GM18498 (cell line): ENCODE results near the gene GPATCH8.
"Not testable (repeated sequence)": the region's sequence is repeated elsewhere in the genome, so short reads cannot be mapped to it uniquely, and the experiment has no call there.

Experiments
- ATAC-seq: cut with Tn5 transposase; IDR thresholded peaks from one replicate; pipeline ENCODE4 v1.9.1; 2021; ENCODE audit warnings: mild to moderate bottlenecking, moderate library complexity; ENCODE audit not compliant: unreplicated experiment

Gene GPATCH8

DNA sequence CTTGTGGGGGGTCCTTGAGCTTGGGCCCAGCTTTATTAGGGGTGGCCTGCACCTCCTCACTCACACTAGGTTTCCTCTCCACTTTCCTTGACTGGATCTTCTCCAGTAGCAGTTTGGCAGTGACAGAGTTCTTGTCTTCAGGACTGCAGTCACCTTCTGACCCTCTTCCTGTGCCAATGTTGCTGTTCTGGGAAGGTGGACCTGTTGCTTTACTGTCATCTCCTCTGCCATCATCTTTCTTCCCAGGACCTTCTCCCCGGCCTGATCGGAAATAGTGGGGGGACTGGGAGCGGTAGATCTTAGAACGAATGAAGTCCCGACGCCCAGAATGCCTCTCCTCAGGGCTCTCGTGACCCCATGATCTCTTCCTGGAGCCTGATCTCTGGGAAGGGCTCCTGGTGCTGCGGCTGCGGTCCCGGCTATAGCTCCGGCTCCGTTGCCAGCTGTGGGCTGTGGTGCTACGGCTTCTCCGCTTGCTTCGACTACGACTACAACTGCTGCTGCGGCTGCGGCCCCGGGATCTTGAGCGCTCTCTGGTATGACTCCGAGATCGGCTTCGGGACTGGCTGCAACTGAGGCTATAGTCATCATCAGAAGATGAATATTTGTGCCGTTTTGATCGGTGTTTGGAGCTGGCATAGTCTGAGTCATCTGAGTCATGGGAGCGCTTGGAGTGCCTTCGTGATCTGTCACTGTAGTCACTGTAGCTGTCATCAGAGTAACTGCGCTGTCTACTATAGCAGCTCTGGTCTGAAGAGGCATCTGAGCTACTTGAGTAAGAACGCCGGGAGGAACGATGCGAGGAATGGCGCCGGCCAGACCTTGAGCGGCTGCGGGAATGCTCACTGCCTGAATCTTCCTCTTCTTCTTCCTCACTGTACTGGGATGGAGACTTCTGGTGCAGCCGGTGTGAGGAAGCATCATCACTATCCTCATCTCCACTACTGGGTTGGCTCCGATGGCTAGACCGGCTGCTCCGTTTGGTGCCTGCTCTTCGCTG lies 104.2 kb downstream of the GPATCH8 start:
- ATAC-seq = no peak

DNA sequence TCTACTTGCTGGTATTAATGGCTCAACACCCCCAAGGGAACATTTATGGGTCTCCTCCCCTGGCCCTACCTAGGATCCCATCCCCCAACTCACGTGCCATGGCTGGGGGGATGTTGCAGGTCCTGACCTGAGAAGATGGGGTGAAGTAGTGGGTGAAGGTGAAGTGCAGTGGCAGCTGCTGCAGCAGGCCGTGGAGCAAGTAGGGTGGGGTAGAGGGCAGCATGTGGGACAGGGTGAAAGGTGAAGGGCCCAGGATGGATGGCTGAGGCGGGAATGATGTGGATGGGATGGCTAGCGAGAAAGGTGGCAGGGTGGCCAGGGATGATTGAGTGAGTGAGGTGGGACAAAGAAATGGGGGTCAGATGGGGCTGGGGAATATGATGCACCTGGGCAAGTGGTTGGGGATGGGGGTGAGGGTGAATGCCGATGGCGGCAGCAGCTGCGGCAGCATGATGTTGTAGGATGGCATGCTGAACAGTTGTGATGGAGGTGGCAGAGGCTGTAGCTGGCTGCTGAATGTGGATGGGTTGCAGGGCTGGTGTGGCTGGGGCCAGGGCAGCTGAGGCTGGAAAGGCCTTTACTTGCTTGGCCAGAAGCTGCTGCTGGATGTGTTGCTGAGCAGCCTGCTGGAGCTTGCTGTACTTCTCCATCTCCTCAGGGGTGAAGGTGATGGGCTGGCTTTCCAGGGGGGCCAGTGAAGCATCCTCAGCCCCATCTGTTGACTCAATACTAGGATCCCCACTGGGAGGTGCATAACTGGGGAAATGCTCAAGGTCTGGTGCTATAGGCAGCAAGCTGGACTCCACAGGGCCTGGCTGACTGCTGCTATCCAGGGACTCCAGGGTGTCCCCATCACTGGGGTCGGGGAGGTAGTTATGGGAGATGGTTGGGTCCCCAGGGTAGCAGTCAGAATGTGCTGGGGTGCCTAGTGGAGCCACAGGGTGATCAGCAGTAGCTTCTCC lies 105.4 kb downstream of the GPATCH8 start:
- ATAC-seq = no peak

DNA sequence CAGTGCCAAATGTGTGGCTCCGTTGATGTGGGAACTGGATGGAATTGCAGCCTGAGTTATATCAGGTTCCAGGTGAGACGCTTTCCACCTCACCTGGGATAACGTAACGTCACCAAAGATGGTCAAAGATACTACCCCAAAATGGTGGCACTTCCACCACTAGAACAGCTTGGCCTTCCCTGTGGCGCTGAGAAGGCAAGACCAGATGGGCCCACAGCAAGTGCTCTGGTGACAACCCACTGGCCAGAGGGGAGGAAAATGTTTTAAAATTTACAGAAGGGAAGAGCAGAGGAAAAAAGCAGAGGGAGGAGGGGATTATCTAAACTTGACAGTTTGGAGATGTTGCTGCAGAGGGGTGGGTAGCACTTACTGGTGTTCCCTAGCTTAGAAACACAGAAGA lies 106.3 kb downstream of the GPATCH8 start:
- ATAC-seq = no peak

DNA sequence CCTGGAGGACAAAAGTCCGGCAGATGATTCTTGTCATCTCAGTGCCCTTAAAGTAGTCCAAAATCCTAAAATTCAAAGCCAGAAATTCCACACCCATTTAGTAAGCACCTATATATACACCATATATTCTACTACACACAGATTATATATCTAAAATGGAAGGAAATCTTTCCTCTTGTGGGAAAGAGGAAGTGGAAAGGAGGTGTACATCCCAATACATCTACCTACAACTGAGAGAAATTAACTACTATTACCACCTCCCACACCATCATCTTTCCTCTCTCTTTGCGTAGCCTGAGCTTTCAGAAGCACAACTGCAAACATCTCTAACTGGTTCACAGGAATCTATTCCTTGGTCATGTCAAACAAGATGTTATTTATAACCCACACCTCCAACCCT lies 108.4 kb downstream of the GPATCH8 start:
- no peak for ATAC-seq

DNA sequence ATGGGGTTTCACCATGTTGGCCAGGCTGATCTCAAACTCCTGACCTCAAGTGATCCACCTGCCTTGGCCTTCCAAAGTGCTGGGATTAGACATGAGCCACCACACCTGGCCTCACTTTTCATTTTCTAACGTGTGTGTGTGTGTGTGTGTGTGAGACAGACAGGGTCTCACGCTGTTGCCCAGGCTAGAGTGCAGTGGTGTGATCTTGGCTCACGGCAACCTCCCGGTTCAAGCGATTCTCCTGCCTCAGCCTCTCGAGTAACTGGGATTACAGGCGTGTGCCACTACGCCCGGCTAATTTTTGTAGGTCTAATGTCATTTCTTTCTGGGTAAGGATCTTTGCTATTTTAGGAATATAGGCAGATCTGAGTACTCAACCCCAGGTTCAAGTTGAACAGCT lies 109.1 kb downstream of the GPATCH8 start:
- ATAC-seq = not testable (repeated sequence)

DNA sequence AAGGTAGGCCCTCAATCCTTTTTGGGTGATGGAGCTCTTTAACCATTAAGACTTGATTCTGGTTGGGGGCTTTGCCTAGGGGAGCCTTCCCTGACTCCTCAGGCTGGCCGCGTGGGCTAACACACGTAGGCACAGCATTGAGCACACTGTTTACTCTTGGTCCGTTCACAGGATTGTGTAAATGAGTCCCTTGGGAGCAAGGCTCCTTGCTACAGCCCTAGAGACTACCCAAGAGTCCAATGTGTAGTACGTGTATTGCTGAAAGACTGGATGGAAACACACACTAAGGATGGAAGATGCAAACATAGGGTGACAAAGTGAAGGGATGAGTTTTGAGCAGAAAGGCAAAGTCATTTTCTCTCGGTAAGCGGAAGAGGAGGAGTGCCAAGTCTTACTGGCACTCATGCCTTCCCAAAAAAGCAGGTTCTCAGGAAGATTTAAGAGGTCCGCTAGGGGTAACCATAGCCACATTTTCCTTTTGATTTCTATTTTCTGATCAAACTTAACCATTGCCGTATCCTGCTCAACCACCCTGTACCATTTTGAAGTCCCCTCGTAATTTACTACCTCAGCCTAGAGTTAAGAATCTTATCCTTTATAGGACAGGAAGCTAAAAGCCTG lies 112.8 kb downstream of the GPATCH8 start:
- no peak for ATAC-seq

DNA sequence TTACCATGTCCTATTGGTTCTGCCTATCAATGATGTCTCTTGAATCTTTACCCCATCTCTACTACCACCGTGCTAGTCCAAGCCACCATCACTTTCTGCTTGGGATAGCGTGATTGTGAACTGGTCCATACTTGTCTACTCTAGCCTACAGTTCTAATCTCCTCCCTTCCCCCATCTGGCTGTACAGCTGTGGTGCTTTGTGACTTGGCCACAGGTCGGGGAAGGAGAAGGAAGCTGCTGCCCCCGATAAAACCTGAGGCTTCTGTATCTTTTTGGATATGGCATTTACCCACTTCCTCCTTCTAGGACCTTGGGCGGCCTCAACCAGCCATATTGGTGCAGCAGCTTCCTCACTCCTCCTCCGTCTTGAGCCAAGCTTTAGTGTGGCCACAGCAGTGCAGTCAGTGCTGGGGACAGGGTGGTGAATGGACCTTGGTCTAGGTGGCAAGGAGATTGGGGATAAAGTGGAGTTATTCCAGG lies 113.4 kb downstream of the GPATCH8 start:
- ATAC-seq = no peak

DNA sequence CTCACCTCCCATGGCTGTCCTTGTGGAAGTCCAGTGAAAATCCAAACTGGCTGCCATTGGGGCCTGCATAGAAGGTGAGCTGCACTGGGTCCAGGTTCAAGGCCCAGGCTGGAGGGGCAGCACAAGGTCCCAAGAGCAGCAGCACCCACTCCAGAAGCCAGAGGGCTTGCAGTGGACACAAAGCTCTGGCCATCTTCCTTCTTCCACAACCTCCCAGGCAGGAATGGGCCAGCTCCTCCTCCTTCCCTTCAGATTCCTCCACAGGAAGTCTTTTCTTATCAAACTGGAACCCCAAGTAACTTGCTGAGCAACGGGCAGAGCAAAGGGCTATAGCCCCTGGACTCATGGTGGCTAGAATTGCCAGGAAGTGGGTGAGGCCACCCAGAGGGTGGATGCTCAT lies 113.9 kb downstream of the GPATCH8 start, which contains the start of gene ITGA2B:
ITGA2B (minus strand) TSS at position 369 of the 400 bp plus-strand sequence; CDS start at position 193, 176 bp downstream.
- ATAC-seq = no peak

DNA sequence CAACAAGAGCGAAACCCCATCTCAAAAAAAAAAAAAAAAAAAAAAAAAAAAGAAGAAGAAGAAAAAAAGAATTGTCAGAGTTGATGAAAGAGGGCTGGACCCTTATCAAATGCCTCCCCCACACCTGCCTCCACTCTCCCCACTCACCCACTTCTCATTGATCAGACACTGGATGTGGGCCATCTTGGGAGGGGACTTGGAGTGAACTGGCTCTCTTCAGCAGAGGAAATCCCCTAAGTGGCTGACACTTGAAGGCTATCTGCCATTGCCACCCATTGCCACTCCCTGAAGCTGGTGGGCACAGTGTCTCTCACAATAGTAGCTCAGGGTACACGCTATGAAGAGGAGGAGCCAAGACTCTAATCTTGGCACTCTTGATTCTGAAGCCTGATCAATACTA lies 115.4 kb downstream of the GPATCH8 start:
- ATAC-seq = no peak

DNA sequence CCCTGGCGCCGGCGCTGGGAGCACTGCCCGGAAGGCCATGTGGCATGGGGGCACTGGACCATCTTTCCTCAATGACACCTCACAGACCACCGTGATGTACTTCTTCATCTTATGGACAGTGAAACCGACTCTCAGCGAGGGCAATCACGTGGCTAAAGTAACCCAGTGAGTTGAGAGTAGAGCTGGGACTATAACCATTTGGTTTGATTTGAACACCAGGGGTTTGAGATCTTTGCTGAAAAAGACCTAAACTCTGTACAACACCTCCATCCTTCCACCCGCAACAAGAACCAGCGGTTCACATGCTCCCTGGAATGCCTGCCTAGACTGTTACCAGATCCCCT lies 117.1 kb downstream of the GPATCH8 start:
- ATAC-seq = no peak

DNA sequence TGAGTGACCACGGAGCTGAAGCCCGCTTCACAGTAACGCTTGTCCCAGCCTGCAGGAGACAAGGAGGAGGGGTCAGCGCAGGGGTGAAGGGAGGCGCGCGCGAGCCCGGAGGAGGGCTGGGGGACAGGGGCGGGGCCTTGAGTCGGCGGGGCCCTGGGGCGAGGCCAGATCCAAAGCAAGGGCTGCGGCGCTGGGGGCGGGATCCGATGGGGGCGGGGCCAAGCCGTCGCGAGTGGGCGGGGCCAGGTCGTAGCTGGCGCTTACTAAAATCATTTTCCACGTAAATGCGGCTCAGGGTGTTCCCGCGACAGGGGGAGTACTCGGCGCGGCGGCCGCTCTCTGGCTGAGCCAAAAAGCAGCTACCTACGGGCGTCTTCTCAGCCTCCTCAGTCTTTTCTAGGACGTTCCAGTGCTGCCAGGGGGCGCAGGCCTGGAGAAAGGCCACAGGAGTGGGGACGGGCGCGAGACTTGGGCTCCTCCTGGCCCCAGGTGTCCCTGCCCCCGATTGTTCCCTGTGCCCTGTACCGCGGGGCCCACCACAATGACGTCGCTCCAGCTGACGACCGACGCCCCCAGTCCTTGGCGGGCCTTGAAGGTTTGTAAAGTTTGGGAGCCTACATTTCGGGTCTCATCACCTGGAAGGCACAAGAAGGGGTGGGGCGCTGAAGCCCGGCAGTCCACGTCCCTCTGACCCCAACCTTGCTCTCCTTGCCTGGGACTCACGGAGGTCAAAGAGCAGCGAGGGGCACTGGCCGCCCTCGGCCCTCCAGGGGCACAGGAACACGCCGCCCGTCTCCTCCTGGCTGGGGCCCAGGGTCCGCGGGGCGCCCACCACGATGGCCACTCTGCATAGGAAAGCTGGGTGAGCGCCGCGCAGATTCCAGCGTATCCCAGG lies 117.7 kb downstream of the GPATCH8 start:
- ATAC-seq = no peak

DNA sequence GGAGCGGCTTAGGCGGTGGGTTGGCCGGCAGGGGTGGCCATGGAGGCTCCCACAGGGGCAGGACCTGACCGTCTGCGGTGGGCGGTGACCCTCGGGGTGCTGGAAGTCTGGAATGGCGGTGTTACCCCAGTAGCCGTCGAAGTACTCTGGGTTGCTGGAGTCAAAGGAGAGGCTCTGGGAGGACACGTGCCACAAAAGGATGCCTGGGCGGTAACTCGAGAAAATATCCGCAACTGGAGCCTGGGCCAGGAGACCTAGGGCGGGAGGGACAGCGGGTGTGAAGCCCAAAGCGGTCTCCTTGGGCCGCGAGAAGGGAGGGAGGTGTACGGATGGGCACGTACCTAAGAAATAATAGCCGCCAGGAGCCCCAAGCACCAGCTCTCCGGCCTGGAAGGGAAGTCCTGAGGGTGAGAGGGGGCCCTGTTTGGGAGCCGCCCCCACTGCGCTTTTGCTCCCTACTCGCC lies 118.4 kb downstream of the GPATCH8 start:
- ATAC-seq = no peak

DNA sequence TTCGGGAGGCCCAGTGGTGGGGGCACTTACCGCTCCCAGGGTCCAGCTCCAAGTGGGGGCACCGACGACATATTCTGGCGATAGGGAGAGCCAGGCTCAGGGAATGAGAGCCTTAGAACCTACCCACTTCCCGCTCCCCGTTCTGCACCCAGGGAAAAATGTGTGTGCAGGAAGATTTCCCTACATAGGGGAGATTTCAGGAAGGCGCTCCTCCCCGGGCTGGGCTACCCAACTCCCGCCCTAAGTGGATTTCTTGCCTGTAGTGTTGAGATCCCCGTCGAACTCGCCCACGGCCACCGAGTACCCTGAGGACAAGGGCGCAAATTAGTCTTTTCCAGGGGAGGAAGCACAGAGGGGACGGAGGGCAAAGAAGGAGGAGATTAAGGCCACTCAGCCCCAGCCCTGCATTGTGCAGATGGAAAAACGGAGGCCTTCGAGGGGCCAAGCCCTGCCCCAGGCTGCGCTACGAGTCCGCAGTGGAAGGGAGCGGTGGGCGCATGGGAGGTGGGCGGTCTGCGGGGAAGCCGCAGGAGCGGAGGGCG lies 118.9 kb downstream of the GPATCH8 start:
- ATAC-seq = no peak

DNA sequence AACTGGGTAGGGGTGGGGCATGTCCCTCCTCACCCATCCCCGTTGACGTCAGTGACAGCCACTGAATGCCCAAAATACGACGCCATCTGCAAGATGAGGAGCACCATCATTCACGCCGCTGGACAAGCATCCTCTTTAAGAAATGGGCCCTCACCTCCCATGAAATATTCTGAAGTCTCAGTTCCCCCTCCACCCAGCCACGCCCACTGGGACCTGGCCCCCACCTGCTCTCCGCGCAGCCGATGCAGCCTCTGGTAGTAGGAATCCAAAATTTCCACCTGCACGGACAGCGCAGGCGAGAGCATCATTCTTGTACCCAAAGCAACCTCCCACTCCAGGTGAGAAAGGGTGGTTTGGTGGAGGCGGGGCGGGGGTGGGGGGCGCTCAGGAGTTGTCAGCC lies 119.3 kb downstream of the GPATCH8 start:
- ATAC-seq = no peak

DNA sequence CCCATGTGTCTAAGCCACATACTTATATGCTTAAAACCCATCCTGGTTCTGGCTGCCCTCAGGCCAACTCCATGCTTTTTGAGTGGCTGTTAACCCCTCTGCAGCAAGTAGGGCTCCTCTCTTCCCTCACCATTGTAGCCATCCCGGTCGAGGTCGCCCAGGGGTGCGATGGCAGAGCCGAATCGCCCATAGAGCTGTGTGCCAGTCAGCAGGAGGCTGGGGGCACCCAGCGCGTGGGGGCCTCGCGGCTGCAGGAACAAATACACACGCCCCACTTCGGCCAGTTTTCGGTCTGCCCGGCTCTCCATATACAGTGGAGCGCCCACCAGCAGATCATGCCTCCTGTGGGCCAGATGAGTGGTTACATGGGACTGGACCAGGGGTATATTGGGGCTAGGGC lies 119.8 kb downstream of the GPATCH8 start:
- no peak for ATAC-seq

DNA sequence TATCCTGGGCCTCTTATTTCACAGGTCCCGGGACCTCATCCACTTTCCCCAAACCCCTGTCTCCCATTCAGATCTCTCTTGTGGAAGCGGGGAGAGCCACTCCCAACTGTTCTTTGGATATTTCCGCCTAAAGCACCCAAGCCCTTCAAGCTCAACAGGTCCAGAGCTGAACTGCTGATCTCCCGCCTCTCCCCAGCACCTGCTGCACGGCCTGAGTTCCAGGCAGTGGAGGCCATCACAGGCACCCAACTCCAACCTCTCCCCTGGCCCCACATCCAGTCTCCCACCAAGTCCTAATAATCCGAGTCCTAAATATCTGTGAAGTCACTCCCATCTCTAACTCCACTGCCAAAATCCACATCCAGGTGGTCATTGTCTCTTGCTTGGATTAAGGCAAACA lies 120.3 kb downstream of the GPATCH8 start:
- ATAC-seq = no peak

DNA sequence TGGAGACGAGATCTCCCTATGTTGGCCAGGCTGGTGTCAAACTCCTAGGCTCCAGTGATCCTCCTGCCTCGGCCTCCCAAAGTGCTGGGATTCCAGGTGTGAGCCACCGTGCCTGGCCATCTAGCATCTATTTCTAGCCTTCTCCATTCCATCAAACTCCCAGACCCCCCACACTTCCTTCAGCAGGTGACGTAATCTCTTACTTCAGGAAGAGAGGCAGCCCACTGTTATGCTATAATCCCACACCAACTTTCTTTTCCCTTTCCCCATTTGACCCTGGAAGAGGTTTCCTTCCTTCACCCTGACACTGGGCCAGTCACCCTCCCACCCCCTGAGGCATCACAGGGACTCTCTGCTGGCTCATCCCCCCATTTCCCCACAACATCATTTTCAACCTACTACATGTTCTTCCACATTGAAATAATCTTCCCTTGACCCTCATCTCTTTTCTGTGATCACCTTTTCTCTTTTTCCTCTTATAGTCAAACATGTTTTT lies 121.3 kb downstream of the GPATCH8 start:
- no peak for ATAC-seq

DNA sequence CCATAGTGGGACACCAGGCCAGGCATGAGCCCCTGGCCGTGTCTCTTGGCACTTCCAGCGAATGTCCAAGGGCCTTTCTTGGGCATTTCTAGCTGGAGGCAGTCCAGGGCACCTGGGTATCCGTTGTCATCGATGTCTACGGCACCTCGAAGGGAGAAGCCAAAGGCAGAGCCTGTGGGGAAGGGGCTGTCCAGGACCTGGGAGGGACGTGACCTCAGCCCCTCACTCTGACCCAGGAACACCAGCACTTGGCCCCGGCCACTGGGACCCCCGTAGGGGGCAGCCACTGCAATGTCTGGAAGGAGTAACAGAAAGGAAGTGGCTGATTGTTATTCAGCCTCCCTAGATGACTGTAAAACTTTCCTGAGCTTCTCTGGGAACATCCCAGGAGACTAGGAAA lies 122.4 kb downstream of the GPATCH8 start:
- ATAC-seq = no peak

DNA sequence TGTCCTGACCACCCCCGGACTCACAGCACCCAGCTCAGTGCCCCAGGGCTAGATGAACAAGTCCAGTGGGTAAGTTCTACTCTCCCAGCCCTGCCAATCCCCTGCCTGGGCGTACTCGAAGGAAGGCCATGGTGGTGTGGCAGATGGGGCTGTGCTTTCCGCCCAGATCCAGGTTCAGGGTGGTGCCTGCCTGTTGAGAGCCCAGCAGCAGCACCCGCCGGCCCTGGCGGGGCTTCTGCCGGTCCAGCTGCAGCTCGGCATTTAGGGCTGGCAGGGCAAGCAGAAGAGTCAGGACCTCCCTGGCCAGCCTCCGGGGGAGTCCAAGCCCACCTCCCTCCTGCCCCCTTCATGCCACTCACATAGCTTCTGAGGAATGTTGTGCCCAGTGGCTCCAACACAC lies 123.3 kb downstream of the GPATCH8 start:
- ATAC-seq = no peak
